Small intestine (tissue), 7 donors: ENCODE results near the gene EPB42. TPM values are rescaled to one million over a fixed set of nuclear protein-coding genes. Genes with fewer than 3 reads are reported as not detected.
A peak's percentile ranks its signal among the peaks of the same experiment; 100 is the strongest.
"Not testable (repeated sequence)": the region's sequence is repeated elsewhere in the genome, so short reads cannot be mapped to it uniquely, and the experiment has no call there.

Source experiments
- DNase-seq, 2 donors: peaks; one replicate each; pipeline versions ENCODE4 v3.0.0 to v3.0.0-alpha.2; 2013
- FAIRE-seq: peaks from 2 replicates; lab custom pipeline; 2012; peaks lifted over from hg19 to GRCh38; lab: Jason Lieb, UNC
- H3K27ac ChIP-seq, 3 donors: one replicate each; pipeline ENCODE4 v1.5.1; 2013; ENCODE audit warnings: low read length in 2 of 3, mild to moderate bottlenecking in 2 of 3, control low read depth in 1 of 3, inconsistent platforms in 1 of 3, low read depth in 1 of 3, moderate library complexity in 1 of 3
- H3K27me3 ChIP-seq, 3 donors: one replicate each; pipeline ENCODE4 v1.6.1; 2013; ENCODE audit warnings: low read length in 3 of 3, inconsistent platforms in 1 of 3; ENCODE audit not compliant: control insufficient read depth in 3 of 3, insufficient read depth in 3 of 3
- H3K36me3 ChIP-seq, 3 donors: one replicate each; pipeline ENCODE4 v1.6.1; 2013; ENCODE audit warnings: low read length in 3 of 3, inconsistent platforms in 1 of 3, low read depth in 1 of 3, mild to moderate bottlenecking in 1 of 3, moderate library complexity in 1 of 3; ENCODE audit not compliant: control insufficient read depth in 3 of 3, insufficient read depth in 2 of 3
- H3K4me1 ChIP-seq, 3 donors: one replicate each; pipeline ENCODE4 v1.6.1; 2013; ENCODE audit warnings: low read length in 2 of 3, inconsistent platforms in 1 of 3, low read depth in 1 of 3, mild to moderate bottlenecking in 1 of 3, moderate library complexity in 1 of 3; ENCODE audit not compliant: control insufficient read depth in 3 of 3, insufficient read depth in 2 of 3
- H3K4me3 ChIP-seq, 3 donors: one replicate each; pipeline ENCODE4 v1.5.1; 2013; ENCODE audit warnings: low read length in 3 of 3, control low read depth in 1 of 3, inconsistent platforms in 1 of 3, low read depth in 1 of 3, mild to moderate bottlenecking in 1 of 3, moderate library complexity in 1 of 3
- H3K9me3 ChIP-seq, 2 donors: one replicate each; pipeline ENCODE4 v1.6.1; 2013; ENCODE audit warnings: low read depth in 1 of 2, low read length in 1 of 2; ENCODE audit not compliant: control insufficient read depth in 2 of 2, insufficient read depth in 1 of 2
- WGBS, 3 donors: extraction: QIAGEN DNeasy Blood & Tissue Kit; methylation state at CpG; one replicate each; pipeline ENCODE4 v1.1.7; 2013; 5-methylcytosine and 5-hydroxymethylcytosine counted together
- polyA plus RNA-seq, 4 donors: library from polyadenylated mRNA; stranded (reverse) in 3 of 4; unstranded in 1 of 4; fragments of 200-250 nt in 3 of 4; fragments of 120-200 nt in 1 of 4; gene quantifications; one replicate each; pipeline versions ENCODE4 v1.2.1 to v1.2.3, GENCODE V29; 2013
- donor health status: healthy with polysubstance abuse.
- donor health status: control.
- donor health status: control.
- donor health status: Bipolar disorder and iron deficiency.
- donor health status: healthy.

Gene EPB42
- polyA plus RNA-seq, 4 donors = 0.34 TPM; not detected in 3

GRCh38 chr15:43175656-43176309 lies 45.0 kb downstream of the EPB42 start:
- not testable (repeated sequence) for DNase-seq, H3K27me3 ChIP-seq, H3K4me1 ChIP-seq, H3K4me3 ChIP-seq, H3K27ac ChIP-seq, FAIRE-seq
- WGBS, 3 donors = 96 to 99% (median 97%) methylated on average over 21 to 23 of the region's 25 CpGs
- Histone ChIP-seq H3K36me3 (peaks cover 7 to 25% (median 14%) of the 10 kb centered on the region in 3 donors), H3K9me3 (peaks cover 0 to 11% of the 10 kb centered on the region in 2 donors)

DNA sequence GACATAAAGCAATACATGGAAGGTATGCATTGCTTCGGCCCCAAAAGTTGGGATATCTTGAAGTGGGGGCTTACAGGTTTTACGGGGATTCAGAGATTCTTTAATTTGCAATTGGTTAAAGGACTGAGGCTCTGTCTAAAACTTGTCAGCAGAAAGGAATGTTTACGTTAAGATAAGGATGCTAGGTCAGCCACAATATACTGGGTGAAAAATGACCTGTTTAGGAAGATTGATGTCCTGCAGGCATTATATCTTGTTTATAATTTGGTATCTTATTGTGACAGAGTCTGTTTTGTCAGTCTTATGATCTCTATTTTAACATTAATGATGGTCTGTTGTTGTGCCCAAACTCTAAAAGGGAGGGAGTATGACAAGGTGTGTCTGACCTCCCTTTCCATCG lies 50.9 kb downstream of the EPB42 start:
- H3K27ac ChIP-seq = no peak overlapping the region
- FAIRE-seq = no peak
- peaks cover 0 to 4% of the 10 kb centered on the region in 2 donors for H3K9me3 ChIP-seq
- WGBS, 3 donors = 84 to 93% (median 92%) methylated on average over 4 of the region's 4 CpGs
- H3K4me1 ChIP-seq = no peaks in the 10 kb centered on the region
- DNase-seq = no peak
- no peaks in the 10 kb centered on the region for H3K27me3 ChIP-seq
- H3K4me3 ChIP-seq = no peak overlapping the region
- peaks cover 4 to 26% (median 13%) of the 10 kb centered on the region in 3 donors for H3K36me3 ChIP-seq

DNA sequence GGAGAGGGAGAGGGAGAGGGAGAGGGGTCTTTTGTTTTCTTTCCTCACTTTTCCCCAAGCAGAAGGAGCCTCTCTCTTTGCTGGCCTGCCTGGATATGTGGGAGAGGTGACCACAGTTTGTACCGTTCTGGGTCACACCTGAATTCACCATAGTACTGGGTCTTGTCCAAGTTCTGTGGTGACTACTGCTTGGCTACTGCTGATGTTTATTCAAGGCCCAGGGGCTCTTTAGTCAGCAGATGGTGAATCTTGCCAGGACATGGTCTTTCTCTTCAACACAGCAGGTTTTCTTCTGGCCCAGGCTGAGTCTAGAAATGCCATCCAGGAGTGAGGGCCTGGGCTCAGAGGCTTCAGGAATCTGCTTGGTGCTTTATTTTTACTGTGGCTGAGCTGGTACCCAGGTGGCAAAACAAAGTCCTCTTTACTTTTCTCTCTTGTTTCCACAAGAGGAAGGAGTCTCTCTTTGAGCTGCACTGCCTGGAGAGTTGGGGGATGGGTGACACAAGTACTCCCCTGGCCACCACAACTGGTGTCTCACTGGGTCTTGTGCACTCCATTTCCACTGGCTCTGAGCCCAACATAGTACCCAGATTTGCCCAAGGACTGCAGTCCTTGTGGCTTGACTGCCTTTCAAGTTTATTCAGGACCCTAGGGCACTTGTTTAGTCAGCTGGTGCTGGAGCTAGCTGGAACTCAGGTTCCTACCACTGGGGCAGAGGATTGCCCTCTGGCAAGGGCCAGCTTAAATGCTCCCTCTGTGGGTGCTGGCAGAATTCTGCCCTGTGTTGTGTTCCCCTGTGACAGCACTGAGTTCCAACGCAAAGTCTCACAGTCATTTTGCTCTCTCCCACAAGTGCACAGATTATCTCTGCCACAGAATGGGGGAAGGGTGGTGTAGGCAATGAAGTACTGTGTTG lies 52.4 kb downstream of the EPB42 start:
- DNase-seq = no peak
- Histone ChIP-seq H3K9me3 (peaks cover 0 to 4% of the 10 kb centered on the region in 2 donors), H3K4me3 (no peak overlapping the region), H3K4me1 (no peaks in the 10 kb centered on the region), H3K36me3 (peaks cover 6 to 23% (median 10%) of the 10 kb centered on the region in 3 donors), H3K27ac (no peak overlapping the region), H3K27me3 (no peaks in the 10 kb centered on the region)
- WGBS, 3 donors = 75 to 91% (median 77%) methylated on average over 2 of the region's 2 CpGs
- no peak for FAIRE-seq

DNA sequence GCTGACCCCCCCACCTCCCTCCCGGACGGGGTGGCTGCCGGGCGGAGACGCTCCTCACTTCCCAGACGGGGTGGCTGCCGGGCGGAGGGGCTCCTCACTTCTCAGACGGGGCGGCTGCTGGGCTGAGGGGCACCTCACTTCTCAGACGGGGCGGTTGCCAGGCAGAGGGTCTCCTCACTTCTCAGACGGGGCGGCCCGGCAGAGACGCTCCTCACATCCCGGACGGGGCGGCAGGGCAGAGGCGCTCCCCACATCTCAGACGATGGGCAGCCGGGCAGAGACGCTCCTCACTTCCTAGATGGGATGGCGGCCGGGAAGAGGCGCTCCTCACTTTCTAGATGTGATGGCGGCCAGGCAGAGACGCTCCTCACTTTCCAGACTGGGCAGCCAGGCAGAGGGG lies 53.6 kb downstream of the EPB42 start:
- H3K27me3 ChIP-seq, DNase-seq, H3K9me3 ChIP-seq, H3K4me3 ChIP-seq, FAIRE-seq, H3K4me1 ChIP-seq, H3K27ac ChIP-seq: not testable (repeated sequence)
- H3K36me3 ChIP-seq = peaks cover 6 to 24% (median 6%) of the 10 kb centered on the region in 3 donors
- 97 to 99% (median 98%) methylated on average over 14 to 26 of the region's 28 CpGs for WGBS, 3 donors

DNA sequence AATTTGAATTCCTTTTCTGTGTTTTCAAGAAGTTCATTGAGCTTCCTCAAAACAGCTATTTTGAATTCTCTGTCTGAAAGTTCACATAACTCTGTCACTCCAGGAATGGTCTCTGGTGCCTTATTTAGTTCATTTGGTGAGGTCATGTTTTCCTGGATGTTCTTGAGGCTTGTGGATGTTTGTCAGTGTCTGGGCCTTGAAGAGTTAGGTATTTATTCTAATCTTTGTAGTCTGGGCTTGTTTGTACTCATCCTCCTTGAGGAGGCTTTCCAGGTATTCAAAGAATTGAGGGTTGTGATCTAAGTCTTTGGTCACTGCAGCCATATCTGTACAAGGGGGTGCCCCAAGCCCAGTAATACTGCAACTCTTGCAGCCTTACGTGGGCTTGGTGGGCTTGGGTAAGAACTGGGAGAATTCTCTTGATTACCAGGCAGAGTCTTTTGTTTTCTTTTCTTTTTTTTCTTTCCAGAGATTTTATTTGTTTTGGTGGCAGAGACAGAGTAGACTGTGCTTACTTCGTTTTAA lies 55.0 kb downstream of the EPB42 start:
- DNase-seq (no peak), FAIRE-seq (no peak)
- H3K9me3 ChIP-seq = no peaks in the 10 kb centered on the region
- H3K4me1 ChIP-seq = no peaks in the 10 kb centered on the region
- no peak overlapping the region for H3K27ac ChIP-seq
- H3K36me3 ChIP-seq = peaks cover 6 to 24% (median 6%) of the 10 kb centered on the region in 3 donors
- no peaks in the 10 kb centered on the region for H3K27me3 ChIP-seq
- H3K4me3 ChIP-seq = no peak overlapping the region
- 93 to 95% (median 95%) methylated on average over 1 to 2 of the region's 2 CpGs for WGBS, 3 donors

DNA sequence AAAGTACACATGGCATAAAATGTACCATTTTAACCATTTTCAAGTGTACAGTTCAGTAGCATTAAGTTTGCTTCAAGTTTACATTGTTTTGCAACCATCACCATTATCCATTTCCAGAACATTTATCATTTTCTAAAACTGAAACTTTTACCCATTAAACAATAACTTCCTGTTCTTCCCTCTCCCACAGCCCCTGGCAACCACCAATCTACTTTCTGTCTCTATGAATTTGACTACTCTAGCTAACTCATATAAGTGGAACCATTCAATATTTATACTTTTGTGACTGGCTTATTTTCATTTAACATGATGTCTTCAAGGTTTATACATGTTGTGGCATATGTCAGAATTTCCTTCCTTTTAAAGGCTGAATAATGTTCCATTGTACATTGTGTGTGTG lies 67.5 kb downstream of the EPB42 start:
- H3K27ac ChIP-seq = no peak overlapping the region
- no peaks in the 10 kb centered on the region for H3K27me3 ChIP-seq
- no peaks in the 10 kb centered on the region for H3K4me1 ChIP-seq
- H3K4me3 ChIP-seq = no peak overlapping the region
- no peaks in the 10 kb centered on the region for H3K9me3 ChIP-seq
- FAIRE-seq = no peak
- peaks cover 2 to 17% (median 11%) of the 10 kb centered on the region in 3 donors for H3K36me3 ChIP-seq
- no peak for DNase-seq

DNA sequence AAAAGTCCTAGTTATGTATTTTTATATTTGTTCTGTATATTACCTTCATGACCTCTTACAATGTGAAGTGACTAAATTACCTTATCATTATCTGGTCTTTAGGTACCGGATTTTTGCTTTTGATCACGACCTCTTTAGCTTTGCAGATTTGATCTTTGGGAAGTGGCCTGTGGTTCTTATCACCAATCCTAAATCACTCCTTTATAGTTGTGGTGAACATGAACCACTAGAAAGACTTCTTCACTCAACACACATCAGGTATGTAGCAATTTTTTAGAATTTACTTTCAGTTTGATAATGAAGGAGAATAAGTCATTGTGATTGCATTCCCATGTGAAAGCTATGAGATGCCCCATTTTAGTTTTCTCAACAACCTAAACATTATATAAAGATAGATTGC lies 69.1 kb downstream of the EPB42 start:
- no peaks in the 10 kb centered on the region for H3K9me3 ChIP-seq
- no peak overlapping the region for H3K27ac ChIP-seq
- FAIRE-seq = no peak
- WGBS, 3 donors = 68 to 90% (median 78%) methylated on average over 2 of the region's 2 CpGs
- DNase-seq = no peak
- no peaks in the 10 kb centered on the region for H3K27me3 ChIP-seq
- H3K4me3 ChIP-seq = no peak overlapping the region
- H3K4me1 ChIP-seq = no peaks in the 10 kb centered on the region
- H3K36me3 ChIP-seq = peaks cover 2 to 17% (median 9%) of the 10 kb centered on the region in 3 donors

GRCh38 chr15:43150191-43150929 lies 70.5 kb downstream of the EPB42 start:
- Histone ChIP-seq H3K36me3 (peaks cover 2 to 17% (median 11%) of the 10 kb centered on the region in 3 donors), H3K27ac (no peak overlapping the region), H3K4me3 (no peak overlapping the region), H3K4me1 (no peaks in the 10 kb centered on the region), H3K9me3 (no peaks in the 10 kb centered on the region), H3K27me3 (no peaks in the 10 kb centered on the region)
- 88 to 96% (median 90%) methylated on average over 5 of the region's 5 CpGs for WGBS, 3 donors
- DNase-seq (peak in 1 of 2 donors; percentile 36), FAIRE-seq (no peak)
